Measurements from ENCODE around the gene SLIT3. TPM values are rescaled to one million over a fixed set of nuclear protein-coding genes. Genes with fewer than 3 reads are reported as not detected.
A peak's percentile ranks its signal among the peaks of the same experiment; 100 is the strongest.

SLIT3 gene
- total and polyA plus RNA-seq, 2 experiments from 2014 or later = 58.4 to 96.7 TPM

DNA sequence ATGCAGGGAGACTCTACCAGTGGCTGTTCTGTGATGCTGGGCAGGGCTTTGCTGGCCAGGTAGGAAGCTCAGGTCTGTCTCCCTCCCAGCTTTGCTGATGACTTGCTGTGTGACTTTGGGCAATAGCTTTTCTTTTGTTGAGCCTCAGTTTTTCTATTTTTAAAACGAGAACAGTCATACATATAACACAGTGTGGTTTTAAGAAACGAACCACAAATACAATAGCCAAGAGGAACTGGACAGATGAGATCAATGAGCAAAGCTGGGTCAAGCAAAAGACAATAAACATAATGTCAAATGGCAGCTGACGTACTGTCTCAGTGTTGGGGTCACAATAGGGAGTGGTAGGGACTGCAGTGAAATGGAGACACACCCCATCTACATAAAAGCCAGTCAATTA is 20.2 kb downstream of the SLIT3 start:
- Histone ChIP-seq H2AFZ (no peak overlapping the region), H3K27ac (no peak overlapping the region), H3K4me2 (no peak overlapping the region), H3K79me2 (peaks cover 24% of the 10 kb centered on the region), H3K4me1 (ENCODE audit: insufficient read depth) (no peaks in the 10 kb centered on the region), H3K4me3 (no peak overlapping the region), H3K27me3 (no peaks in the 10 kb centered on the region), H4K20me1 (ENCODE audit: insufficient read depth, poor library complexity, severe bottlenecking) (peaks cover 6% of the 10 kb centered on the region), H3K9me2 (replicated peaks; ENCODE audit: insufficient read depth) (no peaks in the 10 kb centered on the region), H3K9me3 (ENCODE audit: low read depth) (no peaks in the 10 kb centered on the region), H3K36me3 (replicated peaks; ENCODE audit: insufficient read depth, low read depth) (no peaks in the 10 kb centered on the region)
- 91% methylated on average over 3 of the region's 3 CpGs for WGBS (ENCODE audit: low lambda C conversion rate, missing lambda C conversion rate)
- TF ChIP-seq, protein P1, sequence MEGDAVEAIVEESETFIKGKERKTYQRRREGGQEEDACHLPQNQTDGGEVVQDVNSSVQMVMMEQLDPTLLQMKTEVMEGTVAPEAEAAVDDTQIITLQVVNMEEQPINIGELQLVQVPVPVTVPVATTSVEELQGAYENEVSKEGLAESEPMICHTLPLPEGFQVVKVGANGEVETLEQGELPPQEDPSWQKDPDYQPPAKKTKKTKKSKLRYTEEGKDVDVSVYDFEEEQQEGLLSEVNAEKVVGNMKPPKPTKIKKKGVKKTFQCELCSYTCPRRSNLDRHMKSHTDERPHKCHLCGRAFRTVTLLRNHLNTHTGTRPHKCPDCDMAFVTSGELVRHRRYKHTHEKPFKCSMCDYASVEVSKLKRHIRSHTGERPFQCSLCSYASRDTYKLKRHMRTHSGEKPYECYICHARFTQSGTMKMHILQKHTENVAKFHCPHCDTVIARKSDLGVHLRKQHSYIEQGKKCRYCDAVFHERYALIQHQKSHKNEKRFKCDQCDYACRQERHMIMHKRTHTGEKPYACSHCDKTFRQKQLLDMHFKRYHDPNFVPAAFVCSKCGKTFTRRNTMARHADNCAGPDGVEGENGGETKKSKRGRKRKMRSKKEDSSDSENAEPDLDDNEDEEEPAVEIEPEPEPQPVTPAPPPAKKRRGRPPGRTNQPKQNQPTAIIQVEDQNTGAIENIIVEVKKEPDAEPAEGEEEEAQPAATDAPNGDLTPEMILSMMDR (IDR thresholded peaks at IDR 0.05; ENCODE audit: poor library complexity) = no peak
- TF ChIP-seq EZH2phosphoT487 (IDR thresholded peaks at IDR 0.05; ENCODE audit: low read depth, severe bottlenecking, unreplicated experiment) (no peak), EZH2 (IDR thresholded peaks at IDR 0.05; ENCODE audit: borderline replicate concordance) (no peak)
- no peak for DNase-seq (ENCODE audit: low spot score)

DNA sequence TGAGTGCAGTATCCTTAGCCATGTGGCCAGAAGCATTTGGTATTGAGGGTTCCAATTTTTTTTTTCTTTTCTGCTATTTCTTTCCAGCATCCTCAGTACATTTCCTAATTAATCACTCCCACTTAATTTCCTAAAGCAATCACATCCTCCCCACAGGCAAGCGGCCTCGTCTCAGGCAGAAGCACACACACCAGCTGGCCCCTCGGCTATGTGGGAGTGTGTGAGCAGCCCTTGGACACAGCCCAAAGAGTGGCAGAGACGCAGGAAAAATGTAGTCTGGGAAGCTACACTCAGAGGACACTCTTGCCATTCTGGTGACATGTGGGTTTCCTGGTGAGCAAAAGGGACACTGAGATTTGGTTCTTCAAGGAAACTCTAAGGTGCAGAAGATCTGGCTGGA is 20.7 kb downstream of the SLIT3 start:
- TF ChIP-seq EZH2 (IDR thresholded peaks at IDR 0.05; ENCODE audit: borderline replicate concordance) (no peak), EZH2phosphoT487 (IDR thresholded peaks at IDR 0.05; ENCODE audit: low read depth, severe bottlenecking, unreplicated experiment) (no peak)
- H3K9me2 ChIP-seq (replicated peaks; ENCODE audit: insufficient read depth) = no peaks in the 10 kb centered on the region
- H3K4me2 ChIP-seq = no peak overlapping the region
- H3K79me2 ChIP-seq = peaks cover 20% of the 10 kb centered on the region
- no peaks in the 10 kb centered on the region for H3K9me3 ChIP-seq (ENCODE audit: low read depth)
- no peaks in the 10 kb centered on the region for H3K36me3 ChIP-seq (replicated peaks; ENCODE audit: insufficient read depth, low read depth)
- no peaks in the 10 kb centered on the region for H3K4me1 ChIP-seq (ENCODE audit: insufficient read depth)
- H3K27me3 ChIP-seq = no peaks in the 10 kb centered on the region
- H3K27ac ChIP-seq = no peak overlapping the region
- no peak overlapping the region for H2AFZ ChIP-seq
- H4K20me1 ChIP-seq (ENCODE audit: insufficient read depth, poor library complexity, severe bottlenecking) = peaks cover 6% of the 10 kb centered on the region
- no peak for DNase-seq (ENCODE audit: low spot score)
- no peak overlapping the region for H3K4me3 ChIP-seq
- WGBS (ENCODE audit: low lambda C conversion rate, missing lambda C conversion rate) = 50% methylated on average over 4 of the region's 4 CpGs

DNA sequence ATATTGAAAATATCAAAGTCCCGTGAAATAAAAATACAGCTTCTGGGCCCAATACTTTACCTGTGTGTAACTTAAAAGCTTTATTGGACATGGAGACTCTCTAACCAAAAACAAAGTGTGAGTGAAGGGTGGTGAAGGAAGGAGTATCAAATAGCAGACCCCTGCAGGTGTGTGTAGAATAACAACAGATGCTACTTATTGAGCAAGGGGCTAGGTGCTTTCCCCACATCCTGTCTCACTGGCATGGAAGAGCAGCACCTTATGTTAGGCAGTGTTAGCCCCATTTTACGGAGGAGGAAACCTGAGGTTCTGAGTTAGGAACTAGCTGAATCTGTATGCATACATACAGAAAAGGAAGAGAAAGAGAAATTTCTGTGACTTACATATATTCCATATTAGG is 21.8 kb downstream of the SLIT3 start:
- no peak for DNase-seq (ENCODE audit: low spot score)
- Histone ChIP-seq H4K20me1 (ENCODE audit: insufficient read depth, poor library complexity, severe bottlenecking) (peaks cover 6% of the 10 kb centered on the region), H3K9me3 (ENCODE audit: low read depth) (no peaks in the 10 kb centered on the region), H3K4me2 (no peak overlapping the region), H3K4me1 (ENCODE audit: insufficient read depth) (peaks cover 3% of the 10 kb centered on the region), H3K27me3 (no peaks in the 10 kb centered on the region), H3K36me3 (replicated peaks; ENCODE audit: insufficient read depth, low read depth) (no peaks in the 10 kb centered on the region), H2AFZ (no peak overlapping the region), H3K9me2 (replicated peaks; ENCODE audit: insufficient read depth) (no peaks in the 10 kb centered on the region), H3K27ac (no peak overlapping the region), H3K79me2 (peaks cover 13% of the 10 kb centered on the region), H3K4me3 (no peak overlapping the region)
- WGBS (ENCODE audit: low lambda C conversion rate, missing lambda C conversion rate) = 96% methylated on average over 2 of the region's 2 CpGs
- TF ChIP-seq, protein P1 (IDR thresholded peaks at IDR 0.05; ENCODE audit: poor library complexity) = no peak
- TF ChIP-seq EZH2phosphoT487 (IDR thresholded peaks at IDR 0.05; ENCODE audit: low read depth, severe bottlenecking, unreplicated experiment) (no peak), EZH2 (IDR thresholded peaks at IDR 0.05; ENCODE audit: borderline replicate concordance) (no peak)

DNA sequence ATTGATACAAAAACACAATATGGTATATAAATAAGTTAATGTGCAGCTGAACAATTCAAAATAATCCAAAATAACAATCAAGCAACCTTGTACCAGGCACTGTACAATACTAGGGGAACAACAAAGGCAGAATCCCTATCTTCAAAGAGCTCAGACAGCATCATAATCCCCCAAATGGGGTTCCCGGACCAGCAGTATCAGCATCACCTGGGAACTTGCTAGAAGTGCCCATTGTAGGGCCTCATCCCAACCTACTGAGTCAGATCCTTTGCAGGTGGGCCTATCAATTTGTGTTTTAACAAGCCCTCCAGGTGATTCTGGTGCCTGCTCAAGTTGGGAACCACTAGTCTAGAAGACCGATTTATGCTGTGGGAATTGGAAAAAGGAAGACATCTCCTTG is 27.1 kb downstream of the SLIT3 start:
- H3K9me2 ChIP-seq (replicated peaks; ENCODE audit: insufficient read depth) = no peaks in the 10 kb centered on the region
- H4K20me1 ChIP-seq (ENCODE audit: insufficient read depth, poor library complexity, severe bottlenecking) = no peaks in the 10 kb centered on the region
- peak overlapping the region; percentile 24 for H3K4me2 ChIP-seq
- no peaks in the 10 kb centered on the region for H3K36me3 ChIP-seq (replicated peaks; ENCODE audit: insufficient read depth, low read depth)
- H3K4me1 ChIP-seq (ENCODE audit: insufficient read depth) = peaks cover 27% of the 10 kb centered on the region
- TF ChIP-seq, protein P1 (IDR thresholded peaks at IDR 0.05; ENCODE audit: poor library complexity) = no peak
- TF ChIP-seq EZH2phosphoT487 (IDR thresholded peaks at IDR 0.05; ENCODE audit: low read depth, severe bottlenecking, unreplicated experiment) (no peak), EZH2 (IDR thresholded peaks at IDR 0.05; ENCODE audit: borderline replicate concordance) (no peak)
- H3K9me3 ChIP-seq (ENCODE audit: low read depth) = no peaks in the 10 kb centered on the region
- no peak for DNase-seq (ENCODE audit: low spot score)
- H3K79me2 ChIP-seq = peaks cover 29% of the 10 kb centered on the region
- no peaks in the 10 kb centered on the region for H3K27me3 ChIP-seq
- H2AFZ ChIP-seq = no peak overlapping the region
- no peak overlapping the region for H3K4me3 ChIP-seq
- no peak overlapping the region for H3K27ac ChIP-seq
- 88% methylated on average over 2 of the region's 2 CpGs for WGBS (ENCODE audit: low lambda C conversion rate, missing lambda C conversion rate)
